Ishikawa (cell line): ENCODE data around the gene CACNG4.

Experiments used
- CEBPB ChIP-seq: IDR thresholded peaks from 2 replicates; pipeline ENCODE4 v1.6.1; 2012
- CREB1 ChIP-seq: IDR thresholded peaks from 2 replicates; pipeline ENCODE4 v1.6.1; 2012; ENCODE audit warnings: low read depth
- EGR1 ChIP-seq: IDR thresholded peaks from 2 replicates; pipeline ENCODE4 v1.6.1; 2012
- EP300 ChIP-seq: IDR thresholded peaks from 2 replicates; pipeline ENCODE4 v1.6.1; 2012; ENCODE audit warnings: borderline replicate concordance
- MAX ChIP-seq: IDR thresholded peaks from 2 replicates; pipeline ENCODE4 v1.6.1; 2012
- NFIC ChIP-seq: IDR thresholded peaks from 2 replicates; pipeline ENCODE4 v1.6.1; 2012
- RAD21 ChIP-seq: IDR thresholded peaks from 2 replicates; pipeline ENCODE4 v1.6.1; 2012; ENCODE audit warnings: low read depth
- TAF1 ChIP-seq: IDR thresholded peaks from 2 replicates; pipeline ENCODE4 v1.6.1; 2012; ENCODE audit warnings: low read depth, mild to moderate bottlenecking
- ZBTB7A ChIP-seq: IDR thresholded peaks from 2 replicates; pipeline ENCODE4 v1.6.1; 2012; ENCODE audit warnings: low read depth
- TF ChIP-seq, protein P1 (sequence below): IDR thresholded peaks from 2 replicates; pipeline ENCODE4 v1.6.1; 2012; ENCODE audit warnings: low read depth, mild to moderate bottlenecking

GRCh38 chr17:67054011-67054591 lies 89.6 kb downstream of the CACNG4 start:
- TF ChIP-seq TAF1 (no peak), MAX (no peak), CREB1 (no peak), EP300 (no peak), RAD21 (no peak), CEBPB (no peak), EGR1 (no peak), ZBTB7A (no peak), NFIC (no peak)
- TF ChIP-seq, protein P1, sequence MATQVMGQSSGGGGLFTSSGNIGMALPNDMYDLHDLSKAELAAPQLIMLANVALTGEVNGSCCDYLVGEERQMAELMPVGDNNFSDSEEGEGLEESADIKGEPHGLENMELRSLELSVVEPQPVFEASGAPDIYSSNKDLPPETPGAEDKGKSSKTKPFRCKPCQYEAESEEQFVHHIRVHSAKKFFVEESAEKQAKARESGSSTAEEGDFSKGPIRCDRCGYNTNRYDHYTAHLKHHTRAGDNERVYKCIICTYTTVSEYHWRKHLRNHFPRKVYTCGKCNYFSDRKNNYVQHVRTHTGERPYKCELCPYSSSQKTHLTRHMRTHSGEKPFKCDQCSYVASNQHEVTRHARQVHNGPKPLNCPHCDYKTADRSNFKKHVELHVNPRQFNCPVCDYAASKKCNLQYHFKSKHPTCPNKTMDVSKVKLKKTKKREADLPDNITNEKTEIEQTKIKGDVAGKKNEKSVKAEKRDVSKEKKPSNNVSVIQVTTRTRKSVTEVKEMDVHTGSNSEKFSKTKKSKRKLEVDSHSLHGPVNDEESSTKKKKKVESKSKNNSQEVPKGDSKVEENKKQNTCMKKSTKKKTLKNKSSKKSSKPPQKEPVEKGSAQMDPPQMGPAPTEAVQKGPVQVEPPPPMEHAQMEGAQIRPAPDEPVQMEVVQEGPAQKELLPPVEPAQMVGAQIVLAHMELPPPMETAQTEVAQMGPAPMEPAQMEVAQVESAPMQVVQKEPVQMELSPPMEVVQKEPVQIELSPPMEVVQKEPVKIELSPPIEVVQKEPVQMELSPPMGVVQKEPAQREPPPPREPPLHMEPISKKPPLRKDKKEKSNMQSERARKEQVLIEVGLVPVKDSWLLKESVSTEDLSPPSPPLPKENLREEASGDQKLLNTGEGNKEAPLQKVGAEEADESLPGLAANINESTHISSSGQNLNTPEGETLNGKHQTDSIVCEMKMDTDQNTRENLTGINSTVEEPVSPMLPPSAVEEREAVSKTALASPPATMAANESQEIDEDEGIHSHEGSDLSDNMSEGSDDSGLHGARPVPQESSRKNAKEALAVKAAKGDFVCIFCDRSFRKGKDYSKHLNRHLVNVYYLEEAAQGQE = no peak
